ENCODE data around the gene DTD2. TPM values are rescaled to one million over a fixed set of nuclear protein-coding genes. Genes with fewer than 3 reads are reported as not detected.

The DTD2 gene
- total and polyA plus RNA-seq, 2 of the 4 experiments (the other 2 are of a cell fraction): 16.9 to 24.9 TPM

DNA sequence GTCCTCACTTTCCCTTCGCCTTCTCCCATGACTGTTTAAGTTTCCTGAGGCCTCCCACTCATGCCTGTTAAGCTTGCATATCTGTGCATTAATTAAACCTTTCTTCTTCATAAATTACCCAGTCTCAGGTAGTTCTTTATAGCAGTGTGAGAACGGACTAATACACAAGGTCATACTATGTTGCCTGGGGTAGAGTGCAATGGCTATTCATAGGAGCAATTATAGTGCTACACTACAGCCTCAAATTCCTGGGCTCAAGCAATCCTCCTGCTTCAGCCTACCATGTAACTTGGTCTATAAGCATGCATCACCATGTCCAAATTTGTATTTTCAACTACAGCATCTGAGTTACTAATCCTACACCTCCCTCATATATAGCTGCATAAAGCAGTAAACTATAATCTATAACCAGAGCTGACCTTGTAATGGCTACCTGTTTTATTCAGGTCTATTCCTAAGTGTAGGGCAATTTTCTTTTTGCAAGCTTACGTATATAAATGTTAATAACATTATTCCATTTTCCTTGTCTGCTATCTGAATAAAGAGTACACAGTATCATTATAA, 55.9 kb downstream of the DTD2 start:
- Histone ChIP-seq H3K23ac (ENCODE audit: low read depth, low read length) (no peak overlapping the region), H2AK5ac (ENCODE audit: low read depth, low read length) (no peak overlapping the region), H2BK20ac (ENCODE audit: low read depth, low read length) (no peak overlapping the region), H2BK15ac (ENCODE audit: low read depth, low read length) (no peak overlapping the region), H3K79me1 (ENCODE audit: low read depth in 1 of 2, low read length in 2 of 2) (peaks cover 19 to 24% of the 10 kb centered on the region in 2 experiments), H2AFZ (replicated peaks; ENCODE audit: low read length, poor library complexity) (no peak overlapping the region), H3K36me3 (ENCODE audit: control insufficient read depth, insufficient read depth, low read length) (peaks cover 12% of the 10 kb centered on the region), H3K9ac (ENCODE audit: low read depth, low read length) (no peak overlapping the region), H2BK5ac (ENCODE audit: low read depth, low read length, poor library complexity, severe bottlenecking) (no peak overlapping the region), H3K4ac (ENCODE audit: low read depth, low read length) (no peak overlapping the region), H3K4me2 (ENCODE audit: low read depth, low read length) (no peak overlapping the region), H2AK9ac (replicated peaks; ENCODE audit: low read depth, low read length, poor library complexity) (no peak overlapping the region), H3K56ac (ENCODE audit: extremely low read depth, insufficient read depth, low read length) (no peak overlapping the region), H2BK120ac (ENCODE audit: low read depth, low read length) (no peak overlapping the region), H3K27me3 (ENCODE audit: control insufficient read depth, insufficient read depth, low read length) (no peaks in the 10 kb centered on the region), H4K20me1 (ENCODE audit: insufficient read depth, low read length) (no peaks in the 10 kb centered on the region), H3K4me3 (ENCODE audit: insufficient read depth, low read depth, low read length) (no peak overlapping the region), H3K9me1 (ENCODE audit: insufficient read depth, low read length) (peaks cover 9% of the 10 kb centered on the region; the same call in 1 of the 2 replicates), H4K8ac (ENCODE audit: low read depth in 2 of 2, low read length in 2 of 2) (no peak overlapping the region), H3K4me1 (ENCODE audit: control insufficient read depth, insufficient read depth, low read length) (no peaks in the 10 kb centered on the region), H4K91ac (ENCODE audit: insufficient read depth, low read depth, low read length) (no peak overlapping the region), H3K14ac (replicated peaks; ENCODE audit: low read depth, low read length) (no peak overlapping the region), H3K27ac (ENCODE audit: insufficient read depth, low read length) (no peak overlapping the region), H3K18ac (ENCODE audit: low read depth, low read length) (no peak overlapping the region), H3K9me3 (ENCODE audit: control insufficient read depth, insufficient read depth, low read length) (no peaks in the 10 kb centered on the region), H4K5ac (ENCODE audit: low read depth, low read length) (no peak overlapping the region)
- ChIA-PET CTCF (no interaction called here), POLR2A (ENCODE audit: unreplicated experiment) (interaction anchor here (0.7 kb wide), 1 partner anchor 334 kb away, joined by 4 read pairs; no protein-coding TSS in a partner anchor)
- in situ Hi-C loops (cut with MboI; ENCODE audit: low sequenced_read_pairs) (no loop called here), intact Hi-C loops (cut with micrococcal nuclease) (no loop called here), dilution Hi-C loops (cut with HindIII; ENCODE audit: low sequenced_read_pairs, unreplicated experiment) (no loop called here)
- DNase-seq: no peak
- TF ChIP-seq POLR2A (IDR thresholded peaks at IDR 0.05; ENCODE audit: low read depth, low read length) (no peak), RAD21 (IDR thresholded peaks at IDR 0.05; ENCODE audit: low read length) (no peak), MXI1 (IDR thresholded peaks at IDR 0.05; ENCODE audit: borderline replicate concordance, low read depth, low read length) (no peak), MAZ (IDR thresholded peaks at IDR 0.05; ENCODE audit: borderline replicate concordance, low read depth, low read length) (no peak), SMC3 (IDR thresholded peaks at IDR 0.05; ENCODE audit: low read depth, low read length) (no peak), CHD1 (IDR thresholded peaks at IDR 0.05; ENCODE audit: low read depth, low read length) (no peak), NFE2L2 (IDR thresholded peaks at IDR 0.05; ENCODE audit: low read depth, low read length) (no peak), RFX5 (IDR thresholded peaks at IDR 0.05; ENCODE audit: low read depth, low read length) (no peak), BHLHE40 (IDR thresholded peaks at IDR 0.05; ENCODE audit: low read depth, low read length) (no peak)
- TF ChIP-seq, protein P1, sequence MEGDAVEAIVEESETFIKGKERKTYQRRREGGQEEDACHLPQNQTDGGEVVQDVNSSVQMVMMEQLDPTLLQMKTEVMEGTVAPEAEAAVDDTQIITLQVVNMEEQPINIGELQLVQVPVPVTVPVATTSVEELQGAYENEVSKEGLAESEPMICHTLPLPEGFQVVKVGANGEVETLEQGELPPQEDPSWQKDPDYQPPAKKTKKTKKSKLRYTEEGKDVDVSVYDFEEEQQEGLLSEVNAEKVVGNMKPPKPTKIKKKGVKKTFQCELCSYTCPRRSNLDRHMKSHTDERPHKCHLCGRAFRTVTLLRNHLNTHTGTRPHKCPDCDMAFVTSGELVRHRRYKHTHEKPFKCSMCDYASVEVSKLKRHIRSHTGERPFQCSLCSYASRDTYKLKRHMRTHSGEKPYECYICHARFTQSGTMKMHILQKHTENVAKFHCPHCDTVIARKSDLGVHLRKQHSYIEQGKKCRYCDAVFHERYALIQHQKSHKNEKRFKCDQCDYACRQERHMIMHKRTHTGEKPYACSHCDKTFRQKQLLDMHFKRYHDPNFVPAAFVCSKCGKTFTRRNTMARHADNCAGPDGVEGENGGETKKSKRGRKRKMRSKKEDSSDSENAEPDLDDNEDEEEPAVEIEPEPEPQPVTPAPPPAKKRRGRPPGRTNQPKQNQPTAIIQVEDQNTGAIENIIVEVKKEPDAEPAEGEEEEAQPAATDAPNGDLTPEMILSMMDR (conservative IDR thresholded peaks at IDR 0.05; ENCODE audit: low read depth, low read length): no peak
- TF ChIP-seq, protein P2, sequence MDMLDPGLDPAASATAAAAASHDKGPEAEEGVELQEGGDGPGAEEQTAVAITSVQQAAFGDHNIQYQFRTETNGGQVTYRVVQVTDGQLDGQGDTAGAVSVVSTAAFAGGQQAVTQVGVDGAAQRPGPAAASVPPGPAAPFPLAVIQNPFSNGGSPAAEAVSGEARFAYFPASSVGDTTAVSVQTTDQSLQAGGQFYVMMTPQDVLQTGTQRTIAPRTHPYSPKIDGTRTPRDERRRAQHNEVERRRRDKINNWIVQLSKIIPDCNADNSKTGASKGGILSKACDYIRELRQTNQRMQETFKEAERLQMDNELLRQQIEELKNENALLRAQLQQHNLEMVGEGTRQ (IDR thresholded peaks at IDR 0.05; ENCODE audit: low read depth, low read length): no peak
- ATAC-seq (ENCODE audit: low read depth): no peak
- no CpG with 5 or more reads among the region's 3 CpGs for WGBS, 2 experiments (ENCODE audit: extremely low coverage in 2 of 2, insufficient read length in 1 of 2)
- BruUV-seq (replicated peaks): no TSS peak
